GM21423 (cell line): ENCODE measurements around the gene CYP39A1.

ENCODE experiments used
- ATAC-seq: cut with Tn5 transposase; IDR thresholded peaks from one replicate; pipeline ENCODE4 v1.9.1; 2021; ENCODE audit warnings: mild to moderate bottlenecking, moderate library complexity; ENCODE audit not compliant: unreplicated experiment

The CYP39A1 gene, protein sequence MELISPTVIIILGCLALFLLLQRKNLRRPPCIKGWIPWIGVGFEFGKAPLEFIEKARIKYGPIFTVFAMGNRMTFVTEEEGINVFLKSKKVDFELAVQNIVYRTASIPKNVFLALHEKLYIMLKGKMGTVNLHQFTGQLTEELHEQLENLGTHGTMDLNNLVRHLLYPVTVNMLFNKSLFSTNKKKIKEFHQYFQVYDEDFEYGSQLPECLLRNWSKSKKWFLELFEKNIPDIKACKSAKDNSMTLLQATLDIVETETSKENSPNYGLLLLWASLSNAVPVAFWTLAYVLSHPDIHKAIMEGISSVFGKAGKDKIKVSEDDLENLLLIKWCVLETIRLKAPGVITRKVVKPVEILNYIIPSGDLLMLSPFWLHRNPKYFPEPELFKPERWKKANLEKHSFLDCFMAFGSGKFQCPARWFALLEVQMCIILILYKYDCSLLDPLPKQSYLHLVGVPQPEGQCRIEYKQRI

GRCh38 chr6:46652603-46653438, at the start of gene CYP39A1, which contains the start of gene SLC25A27:
TSS of gene CYP39A1 (minus strand) at chr6:46652818. CDS start at chr6:46652582, 236 bp downstream.
TSS of gene SLC25A27 (plus strand) at chr6:46652975. CDS start at chr6:46653193, 218 bp downstream.
- ATAC-seq, result peak; percentile 100

GRCh38 chr6:46699970-46700369, 47.4 kb upstream of the CYP39A1 start:
- ATAC-seq, result no peak

- no peak for ATAC-seq
These were observed 38.4 kb upstream of the CYP39A1 start for GRCh38 chr6:46690911-46691451.

DNA sequence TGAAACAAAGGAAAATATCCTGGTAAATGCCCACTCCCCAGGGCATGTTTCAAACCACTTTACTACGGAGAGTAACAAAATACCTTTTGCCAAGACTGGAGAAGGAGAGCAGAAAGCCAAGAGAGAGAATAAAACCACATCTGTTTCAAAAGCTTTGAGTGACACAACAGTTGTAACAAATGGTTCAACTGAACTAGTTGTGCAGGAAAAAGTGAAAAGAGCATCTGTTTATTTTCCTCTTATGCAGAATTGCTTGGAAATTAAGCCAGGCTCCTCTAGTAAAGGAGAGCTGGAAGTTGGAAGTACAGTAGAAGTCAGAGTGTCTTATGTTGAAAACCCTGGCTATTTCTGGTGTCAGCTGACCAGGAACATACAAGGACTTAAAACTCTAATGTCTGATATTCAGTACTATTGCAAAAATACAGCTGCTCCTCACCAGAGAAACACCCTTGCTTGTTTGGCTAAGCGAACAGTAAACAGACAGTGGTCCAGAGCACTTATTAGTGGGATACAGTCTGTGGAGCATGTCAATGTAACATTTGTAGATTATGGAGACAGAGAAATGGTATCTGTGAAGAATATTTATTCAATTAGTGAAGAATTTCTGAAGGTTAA, 37.6 kb upstream of the CYP39A1 start:
- ATAC-seq, result no peak

DNA sequence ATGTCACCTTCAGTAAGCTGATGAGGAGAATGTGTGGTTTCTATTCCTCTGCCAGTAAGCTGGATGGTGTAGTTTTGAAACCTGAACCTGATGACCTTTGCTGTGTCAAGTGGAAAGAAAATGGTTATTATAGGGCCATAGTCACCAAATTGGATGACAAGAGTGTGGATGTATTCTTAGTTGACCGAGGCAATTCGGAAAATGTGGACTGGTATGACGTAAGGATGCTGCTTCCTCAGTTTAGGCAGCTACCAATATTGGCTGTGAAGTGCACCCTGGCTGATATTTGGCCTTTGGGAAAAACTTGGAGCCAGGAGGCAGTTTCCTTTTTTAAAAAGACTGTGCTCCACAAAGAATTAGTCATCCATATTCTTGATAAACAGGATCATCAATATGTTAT, 37.0 kb upstream of the CYP39A1 start:
- ATAC-seq, result no peak

- ATAC-seq, result no peak
These were observed 36.3 kb upstream of the CYP39A1 start for GRCh38 chr6:46688966-46689335.

- ATAC-seq, result no peak
These were observed 35.7 kb upstream of the CYP39A1 start for GRCh38 chr6:46688117-46688965.

DNA sequence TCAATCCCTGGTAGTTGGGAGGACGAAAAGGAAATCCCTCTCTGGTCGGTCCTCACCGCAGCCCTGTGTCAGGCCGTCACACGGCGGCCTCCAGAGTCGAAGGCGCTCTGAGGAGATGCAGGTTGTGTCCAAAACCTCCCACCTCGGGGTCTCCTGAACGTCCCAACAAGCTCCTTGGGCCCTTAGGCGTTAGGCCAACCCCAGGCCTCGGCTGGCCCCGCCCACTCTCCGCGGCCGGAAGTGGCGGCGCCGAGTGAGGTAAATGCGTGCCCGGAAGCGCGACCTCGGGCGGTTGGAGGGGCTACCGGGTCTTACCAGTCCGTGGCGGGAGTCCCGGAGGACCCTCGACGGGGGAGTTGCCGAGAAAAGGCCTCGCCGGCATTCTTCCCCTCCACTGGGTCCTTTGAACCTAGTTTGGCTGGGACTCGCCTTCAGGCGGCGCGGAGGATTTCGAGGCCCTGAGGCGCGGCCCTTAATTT, 35.0 kb upstream of the CYP39A1 start, which contains the start of gene TDRD6:
TSS of gene TDRD6 (plus strand) at position 267 of the 479 bp plus-strand sequence. CDS start 244 bp downstream, outside the sequence.
- no peak for ATAC-seq

DNA sequence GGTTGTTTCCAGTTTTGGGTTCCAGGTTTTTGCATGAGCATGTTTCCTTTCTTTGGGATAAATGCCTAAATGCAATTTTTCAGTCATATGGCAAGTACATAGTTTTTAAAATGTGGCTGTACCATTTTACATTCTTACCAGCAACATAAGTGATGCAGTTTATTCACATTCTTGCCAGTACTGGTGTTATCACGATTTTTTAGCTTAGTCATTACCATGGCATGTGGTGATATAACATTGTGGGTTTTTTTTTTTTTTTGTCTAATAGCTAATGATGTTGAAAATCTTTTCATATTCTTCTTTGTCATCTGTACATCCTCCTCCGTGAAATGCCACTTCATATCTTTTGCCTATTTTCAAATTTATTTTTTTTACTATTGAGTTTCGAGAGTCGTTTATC, 32.2 kb upstream of the CYP39A1 start:
- no peak for ATAC-seq

DNA sequence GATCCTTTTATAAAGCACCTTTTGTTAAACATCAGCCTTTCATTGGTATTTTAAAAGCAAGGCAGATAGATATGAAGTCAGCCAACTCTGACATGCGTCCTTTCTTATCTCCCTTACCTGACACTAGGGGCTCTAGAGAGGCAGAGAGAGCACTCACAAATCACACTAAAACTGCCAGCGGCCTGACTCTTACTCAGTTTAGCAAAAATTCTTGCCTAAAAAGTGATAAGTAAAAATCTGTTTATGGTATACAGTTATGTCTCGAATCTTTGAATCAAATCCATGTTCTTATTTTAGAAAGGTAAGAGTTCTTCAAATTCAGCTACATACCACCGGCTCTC, 24.7 kb upstream of the CYP39A1 start:
- ATAC-seq, result no peak

GRCh38 chr6:46676604-46677313, 24.1 kb upstream of the CYP39A1 start:
- ATAC-seq, result no peak

DNA sequence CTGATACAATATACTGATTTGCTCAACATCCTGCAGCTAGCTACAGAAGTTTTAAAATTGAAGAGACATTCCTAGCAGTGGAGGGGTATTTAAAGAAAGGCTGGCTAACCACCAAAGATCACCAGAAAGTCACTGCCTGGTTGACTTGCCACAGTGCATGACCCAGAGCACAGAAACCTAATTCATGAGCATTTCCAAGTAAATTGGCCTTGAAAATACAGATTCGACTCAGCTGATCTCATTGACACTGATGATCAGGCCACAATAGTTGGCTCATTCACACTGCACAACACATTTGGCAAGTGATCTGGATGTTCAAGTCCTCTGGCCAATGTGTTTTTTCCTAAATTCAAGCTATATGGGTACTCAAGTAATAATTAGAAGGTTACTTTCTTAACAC, 21.8 kb upstream of the CYP39A1 start:
- no peak for ATAC-seq

DNA sequence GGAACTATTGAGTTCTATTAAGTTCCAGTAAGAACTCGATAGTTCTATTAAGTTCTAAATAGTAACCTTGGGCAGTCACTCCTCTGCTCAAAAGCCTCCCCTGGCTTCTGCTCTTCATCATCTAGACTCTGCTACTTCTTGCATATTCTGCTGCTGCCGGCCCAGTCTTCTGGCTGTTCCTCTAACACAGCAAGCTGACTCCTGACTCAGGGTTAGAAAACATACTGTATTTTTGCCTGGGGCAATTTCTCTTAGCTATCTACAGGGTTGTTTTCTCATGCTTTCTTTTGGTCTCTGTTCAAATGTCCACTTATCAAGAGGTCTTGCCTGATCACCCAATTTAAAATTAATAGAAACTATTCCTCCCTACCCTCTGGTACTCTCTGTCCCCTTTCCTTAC, 14.8 kb upstream of the CYP39A1 start:
- no peak for ATAC-seq

DNA sequence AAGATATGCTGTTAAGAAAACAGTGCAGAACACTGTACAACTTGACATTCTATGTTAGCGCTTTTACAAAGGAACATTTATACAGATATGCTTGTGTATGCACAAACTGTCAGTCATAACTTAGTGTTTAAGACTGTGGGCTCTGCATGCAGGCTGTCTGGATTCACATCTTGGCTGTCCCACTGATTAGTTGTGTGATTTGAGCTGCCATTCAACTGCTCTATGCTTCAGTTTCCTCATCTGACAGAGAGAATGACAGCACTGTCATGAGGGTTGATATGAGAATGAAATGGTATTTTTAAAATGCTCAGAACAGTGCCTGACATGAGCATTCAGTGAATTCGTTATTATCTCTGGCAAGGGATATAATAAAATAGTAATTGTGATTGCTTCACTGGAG, 8.9 kb upstream of the CYP39A1 start:
- ATAC-seq, result no peak

DNA sequence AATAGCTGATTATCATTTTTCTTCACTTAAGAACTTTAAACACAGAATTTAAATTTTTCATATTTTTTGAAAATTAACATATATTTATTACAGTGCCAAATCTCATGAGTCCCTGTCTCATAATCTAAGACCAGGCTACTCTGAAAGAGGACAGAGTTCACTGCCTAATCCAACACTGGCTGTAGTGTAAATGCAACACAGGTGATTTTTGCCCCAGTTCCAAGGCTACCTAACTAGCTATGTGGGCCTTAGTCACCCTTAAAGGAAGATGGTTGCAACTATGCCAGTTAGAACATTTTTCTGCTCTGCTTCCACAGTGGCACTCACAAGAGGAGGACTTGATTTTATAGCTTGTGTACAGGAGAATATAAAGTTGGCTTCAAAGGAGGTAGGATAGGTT, 5.0 kb upstream of the CYP39A1 start:
- ATAC-seq, result no peak

DNA sequence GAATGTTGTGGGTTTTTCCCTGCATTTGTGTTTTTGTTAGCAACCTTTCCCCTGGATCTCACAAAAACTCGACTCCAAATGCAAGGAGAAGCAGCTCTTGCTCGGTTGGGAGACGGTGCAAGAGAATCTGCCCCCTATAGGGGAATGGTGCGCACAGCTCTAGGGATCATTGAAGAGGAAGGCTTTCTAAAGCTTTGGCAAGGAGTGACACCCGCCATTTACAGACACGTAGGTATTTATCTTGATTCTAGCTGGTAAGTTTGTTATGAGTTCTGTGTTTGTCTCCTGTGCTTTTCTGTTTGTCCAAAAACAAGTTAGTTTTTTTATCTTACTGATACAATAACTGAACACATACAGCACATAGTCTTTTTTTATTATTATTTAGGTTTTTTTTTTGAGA, 3.2 kb upstream of the CYP39A1 start:
- no peak for ATAC-seq

DNA sequence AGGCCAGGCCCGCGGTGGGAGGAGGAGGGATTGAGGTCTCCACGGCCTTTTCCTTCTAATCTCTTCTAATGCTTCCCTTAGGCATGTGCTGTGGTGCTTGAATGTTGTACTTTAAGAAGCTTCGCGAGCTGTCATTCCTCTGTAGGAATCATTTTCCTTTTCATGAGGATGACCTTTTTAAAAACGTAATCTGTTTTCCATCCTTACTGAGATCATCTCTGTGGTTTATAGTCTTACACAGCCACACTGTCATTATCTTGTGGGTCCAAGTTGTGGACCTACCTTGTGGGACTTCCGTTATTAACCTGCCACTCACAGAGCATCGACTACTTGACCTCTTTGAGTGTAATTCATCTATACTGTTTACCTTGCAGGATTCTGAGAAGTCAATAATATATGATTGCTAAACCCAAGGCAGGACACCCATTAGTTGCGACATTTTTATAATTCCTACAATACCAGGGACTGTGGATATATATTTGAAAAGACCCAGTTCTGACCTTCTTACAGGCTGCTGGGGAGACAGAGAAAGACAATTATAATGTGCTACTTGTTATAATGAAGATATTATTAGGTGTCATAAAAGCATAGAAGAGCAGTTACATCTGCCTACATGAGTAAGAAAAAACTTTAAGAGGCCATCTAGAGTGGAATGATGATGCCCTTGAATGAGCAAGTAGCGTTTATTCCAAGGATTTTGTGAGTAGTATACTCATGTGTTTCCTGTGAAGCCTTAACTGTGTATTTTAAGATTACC, 999 bp upstream of the CYP39A1 start:
- ATAC-seq, result no peak

DNA sequence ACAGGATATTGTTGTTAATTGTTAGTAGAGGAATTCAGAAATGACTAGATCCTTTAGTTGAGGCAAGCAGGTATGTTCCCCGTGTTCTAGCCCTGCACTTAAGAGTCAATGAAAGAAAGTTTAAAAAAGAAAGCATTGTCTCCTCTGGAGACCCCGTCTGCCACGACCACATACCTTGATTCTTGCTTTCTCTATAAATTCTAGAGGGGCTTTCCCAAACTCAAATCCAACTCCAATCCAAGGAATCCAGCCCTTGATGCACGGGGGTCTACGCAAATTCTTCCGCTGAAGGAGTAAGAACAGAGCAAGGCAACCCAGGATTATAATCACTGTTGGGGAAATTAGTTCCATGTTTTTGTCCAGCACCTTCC, 401 bp downstream of the CYP39A1 start:
- ATAC-seq, result no peak

DNA sequence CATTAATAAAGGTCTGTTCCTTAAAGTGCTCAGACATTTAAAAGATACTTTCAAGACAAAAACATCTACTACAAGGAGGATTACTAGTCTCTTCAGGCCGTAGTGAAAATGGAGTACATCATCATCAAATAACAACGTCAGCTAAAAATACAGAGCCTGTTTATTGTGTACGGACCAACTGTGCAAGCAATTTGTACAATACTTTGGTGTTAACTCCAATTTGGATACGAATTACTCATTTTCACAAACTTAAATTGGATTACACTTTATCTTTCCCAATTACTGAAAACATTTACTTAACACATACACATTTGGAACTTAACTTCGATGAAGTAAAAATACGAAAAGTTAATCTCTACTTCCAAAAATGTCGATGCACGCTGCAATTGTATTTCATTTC, 802 bp downstream of the CYP39A1 start:
- no peak for ATAC-seq
